CD4-positive, alpha-beta memory T cell (primary cell): ENCODE measurements around the gene CPN2. TPM values are rescaled to one million over a fixed set of nuclear protein-coding genes. Genes with fewer than 3 reads are reported as not detected.

Experiments used
- CTCF ChIA-PET: fragments of 350-600 bp; sonication (Branson Sonifier 250); formaldehyde crosslinking; loops from one replicate; lab custom pipeline; 2021; ENCODE audit warnings: inconsistent platforms; ENCODE audit not compliant: partially characterized antibody; lab: Charles Lee
- POLR2A ChIA-PET: fragments of 350-600 bp; sonication (Branson Sonifier 250); formaldehyde crosslinking; loops from one replicate; lab custom pipeline; 2021; ENCODE audit not compliant: partially characterized antibody; lab: Charles Lee
- DNase-seq, 5 donors: peaks; one replicate each; pipeline versions ENCODE4 v3.0.0 to v3.0.0-alpha.2; 2020 to 2022; ENCODE audit warnings: mixed read lengths in 1 of 5
- H3K27ac ChIP-seq: one replicate; pipeline ENCODE4 v1.7.0; 2013; ENCODE audit warnings: low read depth, low read length
- H3K27me3 ChIP-seq: 2 replicates; pipeline ENCODE4 v1.7.0; 2013; ENCODE audit warnings: mild to moderate bottlenecking, low read length, moderate library complexity; ENCODE audit not compliant: insufficient read depth
- H3K36me3 ChIP-seq: 2 replicates; pipeline ENCODE4 v1.7.0; 2013; ENCODE audit warnings: mild to moderate bottlenecking, low read length, moderate library complexity; ENCODE audit not compliant: insufficient read depth
- H3K4me1 ChIP-seq: 2 replicates; pipeline ENCODE4 v1.7.0; 2013; ENCODE audit warnings: mild to moderate bottlenecking, low read length, moderate library complexity; ENCODE audit not compliant: insufficient read depth
- H3K4me3 ChIP-seq, 2 donors: one replicate each; pipeline ENCODE4 v1.7.0; 2013; ENCODE audit warnings: low read length in 2 of 2, mild to moderate bottlenecking in 1 of 2
- H3K9me3 ChIP-seq, 2 donors: one replicate each; pipeline ENCODE4 v1.7.0; 2013; ENCODE audit warnings: low read length in 2 of 2, control low read depth in 1 of 2; ENCODE audit not compliant: control insufficient read depth in 1 of 2
- H3K27ac Mint-ChIP-seq, 7 donors: one replicate each; pipeline ENCODE4 v1.8.0; 2020 to 2021; ENCODE audit warnings: mixed read lengths in 7 of 7, mild to moderate bottlenecking in 6 of 7, inconsistent platforms in 3 of 7, moderate library complexity in 3 of 7
- H3K27me3 Mint-ChIP-seq, 2 donors: one replicate each; pipeline ENCODE4 v1.8.0; 2020 to 2021; ENCODE audit warnings: mixed read lengths in 2 of 2
- H3K36me3 Mint-ChIP-seq, 2 donors: one replicate each; pipeline ENCODE4 v1.8.0; 2020 to 2021; ENCODE audit warnings: mixed read lengths in 2 of 2, inconsistent platforms in 1 of 2, mild to moderate bottlenecking in 1 of 2
- H3K4me1 Mint-ChIP-seq, 4 donors: one replicate each; pipeline ENCODE4 v1.8.0; 2020 to 2021; ENCODE audit warnings: mixed read lengths in 4 of 4, mild to moderate bottlenecking in 1 of 4
- H3K4me3 Mint-ChIP-seq, 8 donors: one replicate each; pipeline ENCODE4 v1.8.0; 2020 to 2021; ENCODE audit warnings: mixed read lengths in 8 of 8, mild to moderate bottlenecking in 7 of 8, moderate library complexity in 6 of 8, inconsistent platforms in 3 of 8
- H3K9me3 Mint-ChIP-seq, 8 donors: one replicate each; pipeline ENCODE4 v1.8.0; 2020 to 2021; ENCODE audit warnings: mixed read lengths in 8 of 8, mild to moderate bottlenecking in 5 of 8, inconsistent platforms in 3 of 8, moderate library complexity in 1 of 8
- intact Hi-C: fragments of 100-400 bp; cut with micrococcal nuclease; formaldehyde crosslinking; loops from one replicate; pipeline ENCODE4 v1.15.1; 2023
- polyA plus RNA-seq, 2 donors: library from polyadenylated mRNA; unstranded; fragments of 300-500 nt; fragmentation: Illumina TruSeq; gene quantifications; one replicate each; pipeline ENCODE4 v1.2.3, GENCODE V29; 2021
- total RNA-seq, 2 experiments: library from RNA; stranded (reverse); gene quantifications; one replicate each; pipeline ENCODE4 v1.2.3, GENCODE V29; 2021

CPN2 gene
- total and polyA plus RNA-seq, 4 experiments from 2014 or later = not detected

DNA sequence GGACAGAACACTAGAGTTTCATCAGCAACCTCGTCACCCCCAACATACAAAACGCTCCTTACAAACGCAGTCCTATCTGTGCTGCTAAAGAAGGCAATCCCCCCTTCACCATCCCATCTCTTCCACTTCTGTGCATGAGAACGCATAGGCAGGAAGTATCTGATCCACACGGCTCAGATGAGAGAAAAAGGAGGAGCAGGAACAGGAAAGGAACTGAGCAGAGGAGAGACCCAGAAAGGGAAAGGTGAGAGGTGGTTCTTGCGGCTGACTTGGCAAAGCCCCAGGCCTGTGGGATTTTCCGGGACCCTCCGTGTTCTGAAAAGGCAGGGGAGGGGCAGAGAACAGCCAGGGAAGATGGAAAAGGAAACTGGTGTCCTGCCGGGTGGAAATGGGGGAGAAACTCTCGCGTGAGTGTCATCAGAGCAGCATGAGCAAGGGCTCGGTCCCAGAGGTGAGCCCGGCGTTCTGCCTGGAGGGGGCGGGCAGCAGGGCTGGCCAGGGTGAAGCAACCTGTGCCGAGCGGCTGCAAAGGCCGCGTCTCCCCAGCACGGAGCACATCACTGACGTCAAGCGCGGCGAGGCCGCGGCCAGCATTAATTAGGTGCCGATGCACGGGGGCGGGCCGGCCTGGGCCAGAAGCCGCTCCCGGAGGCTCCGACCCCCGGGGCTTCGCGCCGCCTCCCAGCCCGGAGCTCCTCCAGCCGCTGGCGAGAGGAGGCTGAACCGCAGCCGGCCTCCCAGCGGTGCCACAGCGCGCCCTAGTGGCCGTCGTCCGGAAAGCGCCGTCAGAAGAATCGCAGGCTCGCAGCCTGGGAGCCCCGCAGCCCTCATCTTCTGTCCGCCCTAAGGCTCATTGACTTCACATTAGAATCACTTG lies 35.8 kb downstream of the CPN2 start:
- H3K27me3 ChIP-seq = no peaks in the 10 kb centered on the region
- no peak overlapping the region for H3K27ac ChIP-seq
- H3K4me3 Mint-ChIP-seq = peak overlapping the region; percentile 64 to 90 (median 83)
- peaks cover 2 to 11% (median 6%) of the 10 kb centered on the region in 8 donors for H3K9me3 Mint-ChIP-seq
- H3K27ac Mint-ChIP-seq = peak overlapping the region in 6 of 7 donors; percentile 13 to 80 (median 54)
- peaks cover 13% of the 10 kb centered on the region for H3K4me1 ChIP-seq
- H3K36me3 ChIP-seq = no peaks in the 10 kb centered on the region
- ChIA-PET POLR2A (interaction anchor here (0.6 to 1.4 kb wide), 3 partner anchors 323 to 650 kb away, joined by 3 to 9 read pairs (median 3); no protein-coding TSS in a partner anchor), CTCF (interaction anchor here (0.6 to 5.7 kb wide), 40 partner anchors 8 to 1498 kb away, joined by 3 to 135 read pairs (median 4); partner anchors contain the start of gene GP5)
- DNase-seq = peak; percentile 74 to 81 (median 77)
- peaks cover 5 to 12% of the 10 kb centered on the region in 2 donors for H3K27me3 Mint-ChIP-seq
- peak overlapping the region; percentile 61 to 62 for H3K4me3 ChIP-seq
- peaks cover 0 to 8% of the 10 kb centered on the region in 2 donors for H3K9me3 ChIP-seq
- intact Hi-C loops = loop anchor here (1.0 to 10.0 kb wide), 7 partner anchors 187 to 1848 kb away; no protein-coding TSS in a partner anchor
- peaks cover 5 to 10% (median 8%) of the 10 kb centered on the region in 4 donors for H3K4me1 Mint-ChIP-seq
- H3K36me3 Mint-ChIP-seq = peaks cover 0 to 3% of the 10 kb centered on the region in 2 donors

DNA sequence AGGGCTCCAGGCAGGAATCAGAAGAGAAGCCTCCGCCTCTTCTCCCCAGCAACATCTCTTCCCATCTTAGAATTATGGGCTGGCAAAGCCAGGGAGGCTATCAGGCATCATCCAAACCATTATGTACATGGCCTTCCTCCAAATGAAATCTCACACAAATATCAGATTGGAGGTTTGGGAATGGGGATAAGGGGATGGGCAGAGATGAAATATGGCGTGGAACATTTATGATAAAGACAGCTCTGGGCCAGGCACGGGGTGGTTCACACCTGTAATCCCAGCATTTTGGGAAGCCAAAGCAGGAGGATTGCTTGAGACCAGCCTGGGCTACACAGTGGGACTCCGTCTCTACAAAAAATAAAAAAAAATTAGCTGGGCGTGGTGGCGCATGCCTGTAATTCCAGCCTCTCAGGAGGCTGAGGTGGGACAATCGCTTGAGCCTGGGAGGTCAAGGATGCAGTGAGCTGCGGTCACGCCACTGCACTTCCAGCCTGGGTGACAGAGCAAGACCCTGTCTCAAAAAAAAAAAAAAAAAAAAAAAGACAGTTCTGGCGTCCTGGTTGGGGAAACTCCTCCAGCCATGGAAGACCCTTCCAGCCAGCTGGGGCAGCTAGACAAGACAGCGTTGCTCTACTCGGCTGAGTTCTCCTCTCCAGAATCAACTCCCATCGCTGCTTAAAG lies 36.6 kb downstream of the CPN2 start:
- Mint-ChIP-seq H3K36me3 (peaks cover 0 to 3% of the 10 kb centered on the region in 2 donors), H3K4me1 (peaks cover 5 to 10% (median 8%) of the 10 kb centered on the region in 4 donors), H3K27ac (peak overlapping the region in 1 of 7 donors; percentile 14), H3K27me3 (peaks cover 5 to 11% of the 10 kb centered on the region in 2 donors), H3K4me3 (peak overlapping the region in 7 of 8 donors; percentile 25 to 90 (median 75)), H3K9me3 (peaks cover under 1 to 8% (median 6%) of the 10 kb centered on the region in 8 donors)
- Histone ChIP-seq H3K9me3 (peaks cover 0 to 8% of the 10 kb centered on the region in 2 donors), H3K4me1 (peaks cover 13% of the 10 kb centered on the region), H3K27me3 (no peaks in the 10 kb centered on the region), H3K4me3 (no peak overlapping the region), H3K27ac (no peak overlapping the region), H3K36me3 (no peaks in the 10 kb centered on the region)
- intact Hi-C loops = loop anchor here (1.0 to 10.0 kb wide), 7 partner anchors 186 to 1847 kb away; no protein-coding TSS in a partner anchor
- CTCF ChIA-PET = interaction anchor here (0.7 to 5.4 kb wide), 6 partner anchors 178 to 649 kb away, joined by 3 to 73 read pairs (median 8); no protein-coding TSS in a partner anchor
- POLR2A ChIA-PET = no interaction called here
- DNase-seq = no peak

DNA sequence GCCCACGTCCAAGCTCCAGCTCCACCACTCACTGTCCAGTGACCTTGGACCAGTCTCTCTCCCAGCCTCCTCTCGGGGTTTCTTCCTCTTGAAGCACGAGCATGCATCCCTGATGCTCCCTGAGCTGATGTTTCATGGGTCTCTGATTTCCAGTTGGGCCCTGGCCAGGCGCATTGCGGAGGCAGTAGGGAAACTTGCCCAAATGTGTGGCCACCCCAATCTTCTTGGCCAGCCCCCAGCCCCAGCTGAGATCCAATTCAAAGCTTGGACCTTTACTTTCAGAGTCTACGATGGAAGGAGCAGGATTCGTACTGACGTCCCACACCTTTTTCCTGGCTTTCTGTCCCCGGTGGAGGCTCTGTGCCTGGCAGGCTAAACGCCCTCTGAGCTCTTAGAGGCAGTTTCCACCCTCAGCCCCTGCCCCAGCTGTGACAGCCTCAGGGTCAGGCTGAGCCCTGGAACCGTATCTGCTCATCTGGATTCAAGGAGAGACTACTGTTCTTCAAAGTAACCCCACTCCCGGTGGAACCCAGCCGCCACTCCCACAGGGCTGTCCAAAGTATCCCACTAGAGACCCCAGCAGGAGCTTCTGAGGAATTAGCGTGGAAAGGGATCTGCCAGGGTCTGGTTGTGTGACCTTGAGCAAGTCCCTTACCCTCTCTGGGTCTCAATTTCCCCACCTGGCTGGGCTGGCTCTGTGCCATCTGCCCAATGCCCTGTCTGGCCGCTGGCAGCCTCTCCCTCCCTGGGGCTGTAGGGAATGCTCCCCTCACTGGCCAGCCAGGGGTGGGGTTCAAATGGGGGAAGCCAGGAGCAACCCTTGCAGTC lies 37.4 kb downstream of the CPN2 start:
- H3K4me3 Mint-ChIP-seq = peak overlapping the region in 2 of 8 donors; percentile 15 to 25
- H3K4me3 ChIP-seq = no peak overlapping the region
- CTCF ChIA-PET = interaction anchor here (0.6 to 5.4 kb wide), 8 partner anchors 58 to 650 kb away, joined by 3 to 31 read pairs (median 3); no protein-coding TSS in a partner anchor
- no peak for DNase-seq
- H3K27ac Mint-ChIP-seq = no peak overlapping the region
- peaks cover 8 to 14% (median 12%) of the 10 kb centered on the region in 4 donors for H3K4me1 Mint-ChIP-seq
- no peak overlapping the region for H3K27ac ChIP-seq
- peaks cover 5 to 8% of the 10 kb centered on the region in 2 donors for H3K27me3 Mint-ChIP-seq
- peaks cover 0 to 1% (median under 1%) of the 10 kb centered on the region in 8 donors for H3K9me3 Mint-ChIP-seq
- H3K36me3 Mint-ChIP-seq = no peaks in the 10 kb centered on the region
- POLR2A ChIA-PET = no interaction called here
- H3K27me3 ChIP-seq = no peaks in the 10 kb centered on the region
- H3K4me1 ChIP-seq = peaks cover 13% of the 10 kb centered on the region
- no peaks in the 10 kb centered on the region for H3K36me3 ChIP-seq
- H3K9me3 ChIP-seq = peaks cover 0 to 4% of the 10 kb centered on the region in 2 donors
- intact Hi-C loops = loop anchor here (2.0 to 10.0 kb wide), 3 partner anchors 185 to 1499 kb away; no protein-coding TSS in a partner anchor

DNA sequence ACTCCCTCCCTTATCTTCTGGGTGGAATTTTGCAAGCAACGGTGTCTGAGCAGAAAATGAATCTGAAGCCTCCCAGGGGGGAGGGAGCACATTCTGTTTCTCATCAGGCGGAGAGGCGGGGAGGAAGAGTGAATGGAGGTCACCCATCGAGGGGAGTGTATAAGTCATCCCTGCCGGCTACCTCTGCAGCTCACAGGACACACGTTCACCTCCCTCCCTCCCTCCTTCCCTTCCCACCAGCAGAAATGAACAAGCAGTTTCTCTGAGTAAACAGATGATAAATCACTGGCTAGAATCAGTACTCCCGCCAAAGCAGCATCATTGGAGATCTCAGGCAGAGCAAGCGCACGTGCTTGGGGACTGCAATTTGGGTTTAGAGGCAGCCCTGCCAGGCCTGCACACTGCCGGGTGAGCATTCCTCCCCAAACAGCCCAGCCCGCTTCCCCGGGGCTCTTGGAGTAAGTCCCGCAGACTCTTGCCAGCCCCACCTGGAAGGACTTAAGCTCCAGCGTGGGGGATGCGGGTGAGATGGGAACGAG lies 38.3 kb downstream of the CPN2 start:
- H3K36me3 Mint-ChIP-seq = no peaks in the 10 kb centered on the region
- H3K27me3 Mint-ChIP-seq = peaks cover 5 to 8% of the 10 kb centered on the region in 2 donors
- Histone ChIP-seq H3K36me3 (no peaks in the 10 kb centered on the region), H3K9me3 (no peaks in the 10 kb centered on the region), H3K4me3 (no peak overlapping the region), H3K4me1 (peaks cover 20% of the 10 kb centered on the region), H3K27ac (no peak overlapping the region), H3K27me3 (no peaks in the 10 kb centered on the region)
- ChIA-PET CTCF (interaction anchor here (1.0 to 5.4 kb wide), 4 partner anchors 57 to 649 kb away, joined by 3 to 31 read pairs (median 4); no protein-coding TSS in a partner anchor), POLR2A (no interaction called here)
- no peak overlapping the region for H3K27ac Mint-ChIP-seq
- no peak for DNase-seq
- H3K4me3 Mint-ChIP-seq = peak overlapping the region in 2 of 8 donors; percentile 37 to 49
- H3K4me1 Mint-ChIP-seq = peaks cover 9 to 18% (median 15%) of the 10 kb centered on the region in 4 donors
- no peaks in the 10 kb centered on the region for H3K9me3 Mint-ChIP-seq
- intact Hi-C loops = loop anchor here (10.0 kb wide), 2 partner anchors 848 to 1498 kb away; no protein-coding TSS in a partner anchor

DNA sequence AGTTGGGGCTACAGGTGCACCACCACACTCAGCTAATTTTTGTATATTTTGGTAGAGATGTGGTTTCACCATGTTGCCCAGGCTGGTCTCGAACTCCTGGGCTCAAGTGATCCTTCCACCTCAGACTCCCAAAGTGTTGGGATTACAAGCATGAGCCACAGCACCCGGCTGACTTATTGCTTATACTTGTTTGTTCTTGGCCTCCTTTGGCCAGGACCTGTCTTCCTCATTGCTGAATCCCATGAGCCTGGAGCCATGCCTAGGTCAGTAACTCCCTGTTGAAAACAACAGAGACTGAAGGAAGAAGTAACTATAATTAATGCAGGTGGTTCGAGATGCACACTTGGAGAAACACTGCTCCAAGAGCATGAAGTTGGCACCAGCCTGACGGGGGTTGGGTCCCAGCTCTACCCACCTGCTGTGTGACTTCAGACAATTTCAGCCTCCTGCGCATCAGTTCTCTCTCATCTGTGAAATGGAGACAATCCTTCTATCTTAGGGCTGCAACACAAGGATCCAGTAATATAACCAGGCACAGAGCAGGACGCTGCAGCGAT lies 38.9 kb downstream of the CPN2 start:
- Mint-ChIP-seq H3K9me3 (no peaks in the 10 kb centered on the region), H3K4me1 (peaks cover 15 to 20% (median 16%) of the 10 kb centered on the region in 4 donors), H3K27ac (peak overlapping the region in 1 of 7 donors; percentile 29), H3K36me3 (no peaks in the 10 kb centered on the region), H3K27me3 (peaks cover 5% of the 10 kb centered on the region in 2 donors), H3K4me3 (peak overlapping the region in 1 of 8 donors; percentile 49)
- Histone ChIP-seq H3K27ac (no peak overlapping the region), H3K4me3 (no peak overlapping the region), H3K9me3 (no peaks in the 10 kb centered on the region), H3K4me1 (peaks cover 26% of the 10 kb centered on the region), H3K27me3 (no peaks in the 10 kb centered on the region), H3K36me3 (no peaks in the 10 kb centered on the region)
- intact Hi-C loops = loop anchor here (10.0 kb wide), 2 partner anchors 847 to 1497 kb away; no protein-coding TSS in a partner anchor
- POLR2A ChIA-PET = no interaction called here
- CTCF ChIA-PET = interaction anchor here (1.4 to 5.4 kb wide), 2 partner anchors 56 to 647 kb away, joined by 3 to 31 read pairs; no protein-coding TSS in a partner anchor
- no peak for DNase-seq
